ENCODE results near the gene MZT2B.
"Not testable (repeated sequence)": the region's sequence is repeated elsewhere in the genome, so short reads cannot be mapped to it uniquely, and the experiment has no call there.

MZT2B gene

DNA sequence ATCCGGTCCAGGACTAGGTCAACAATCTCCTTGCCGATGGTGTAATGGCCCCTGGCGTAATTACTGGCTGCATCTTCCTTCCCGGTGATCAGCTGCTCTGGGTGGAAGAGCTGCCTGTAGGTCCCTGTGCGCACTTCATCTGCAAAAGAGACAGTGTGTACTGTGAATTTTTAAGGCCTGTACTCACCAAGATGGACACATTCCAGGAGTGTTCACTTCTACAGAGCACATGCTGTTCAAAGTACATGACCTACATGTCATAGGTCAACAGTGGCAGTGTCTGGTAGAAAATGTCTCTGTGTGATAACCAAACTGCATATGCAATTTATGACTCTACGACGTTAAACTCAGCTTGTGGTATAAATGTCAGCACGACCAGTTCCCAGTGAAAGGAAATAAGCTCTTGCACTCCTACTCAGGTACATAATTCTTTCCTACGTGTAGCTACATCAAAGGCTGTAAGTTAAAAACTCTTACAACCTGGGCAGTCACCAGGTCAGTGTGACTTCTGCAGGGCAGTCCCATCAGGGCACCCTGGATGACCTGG is 13.1 kb downstream of the MZT2B start:
- H3K27ac ChIP-seq (ENCODE audit: low read depth, low read length); H3K4me1 ChIP-seq (ENCODE audit: control insufficient read depth, insufficient read depth, low read length, unreplicated experiment); H3K79me2 ChIP-seq (ENCODE audit: control insufficient read depth, insufficient read depth, low read length, unreplicated experiment); H2AFZ ChIP-seq (ENCODE audit: low read length, unreplicated experiment); H3K36me3 ChIP-seq (ENCODE audit: insufficient read depth, low read length); H3K27me3 ChIP-seq (ENCODE audit: insufficient read depth, low read length); H3K4me3 ChIP-seq (ENCODE audit: low read depth, low read length): not testable (repeated sequence)

- not testable (repeated sequence) for H3K4me3 ChIP-seq (ENCODE audit: low read depth, low read length); H3K4me1 ChIP-seq (ENCODE audit: control insufficient read depth, insufficient read depth, low read length, unreplicated experiment); H3K27ac ChIP-seq (ENCODE audit: low read depth, low read length); H2AFZ ChIP-seq (ENCODE audit: low read length, unreplicated experiment); H3K36me3 ChIP-seq (ENCODE audit: insufficient read depth, low read length); H3K79me2 ChIP-seq (ENCODE audit: control insufficient read depth, insufficient read depth, low read length, unreplicated experiment); H3K27me3 ChIP-seq (ENCODE audit: insufficient read depth, low read length)
Observed at GRCh38 chr2:130196052-130196451, 14.0 kb downstream of the MZT2B start.

GRCh38 chr2:130198343-130198742 is 16.3 kb downstream of the MZT2B start, which contains the start of gene TUBA3E:
TSS of gene TUBA3E (minus strand) at chr2:130198439. CDS start at chr2:130198360, 79 bp downstream.
- H3K4me3 ChIP-seq (ENCODE audit: low read depth, low read length): no peak within 1 kb of the TSS
- no peaks in the 10 kb centered on the region for H3K4me1 ChIP-seq (ENCODE audit: control insufficient read depth, insufficient read depth, low read length, unreplicated experiment)
- H3K79me2 ChIP-seq (ENCODE audit: control insufficient read depth, insufficient read depth, low read length, unreplicated experiment): no peaks in the 10 kb centered on the region
- no peaks in the 10 kb centered on the region for H3K36me3 ChIP-seq (ENCODE audit: insufficient read depth, low read length)
- no peaks in the 10 kb centered on the region for H3K27me3 ChIP-seq (ENCODE audit: insufficient read depth, low read length)
- no peak within 1 kb of the TSS for H2AFZ ChIP-seq (ENCODE audit: low read length, unreplicated experiment)
- H3K27ac ChIP-seq (ENCODE audit: low read depth, low read length): no peak within 1 kb of the TSS

- H3K27me3 ChIP-seq (ENCODE audit: insufficient read depth, low read length); H3K4me3 ChIP-seq (ENCODE audit: low read depth, low read length); H3K36me3 ChIP-seq (ENCODE audit: insufficient read depth, low read length): not testable (repeated sequence)
Observed at GRCh38 chr2:130202518-130202917, 20.5 kb downstream of the MZT2B start.

GRCh38 chr2:130203150-130203549 is 21.1 kb downstream of the MZT2B start:
- not testable (repeated sequence) for H3K27me3 ChIP-seq (ENCODE audit: insufficient read depth, low read length); H3K36me3 ChIP-seq (ENCODE audit: insufficient read depth, low read length); H3K79me2 ChIP-seq (ENCODE audit: control insufficient read depth, insufficient read depth, low read length, unreplicated experiment); H3K27ac ChIP-seq (ENCODE audit: low read depth, low read length); H3K4me1 ChIP-seq (ENCODE audit: control insufficient read depth, insufficient read depth, low read length, unreplicated experiment); H3K4me3 ChIP-seq (ENCODE audit: low read depth, low read length); H2AFZ ChIP-seq (ENCODE audit: low read length, unreplicated experiment)

More at GRCh38 chr2:130202518-130202917, 20.5 kb downstream of the MZT2B start:
- H3K79me2 ChIP-seq (ENCODE audit: control insufficient read depth, insufficient read depth, low read length, unreplicated experiment); H2AFZ ChIP-seq (ENCODE audit: low read length, unreplicated experiment); H3K27ac ChIP-seq (ENCODE audit: low read depth, low read length); H3K4me1 ChIP-seq (ENCODE audit: control insufficient read depth, insufficient read depth, low read length, unreplicated experiment): not testable (repeated sequence)

DNA sequence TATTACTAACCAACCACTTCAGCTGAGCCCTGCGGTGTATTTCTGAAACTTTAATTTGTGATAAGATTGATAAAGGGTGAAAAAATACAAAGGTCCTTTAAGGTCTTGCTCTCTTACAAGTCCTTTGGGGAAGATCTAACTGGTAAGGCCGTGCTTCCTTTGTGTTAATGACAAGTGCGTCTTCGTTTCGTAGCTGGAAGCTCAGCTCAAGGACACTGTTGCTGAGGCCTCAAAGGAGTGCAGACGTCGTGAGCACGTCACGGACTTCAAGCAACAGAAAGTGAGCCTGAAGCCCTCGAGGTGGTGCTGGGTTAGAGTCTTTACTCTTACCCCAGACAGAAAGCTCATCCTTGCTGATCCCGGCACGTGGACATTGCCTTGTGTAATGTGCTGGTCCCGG is 25.0 kb downstream of the MZT2B start:
- H3K36me3 ChIP-seq (ENCODE audit: insufficient read depth, low read length); H3K27ac ChIP-seq (ENCODE audit: low read depth, low read length); H3K79me2 ChIP-seq (ENCODE audit: control insufficient read depth, insufficient read depth, low read length, unreplicated experiment); H3K4me1 ChIP-seq (ENCODE audit: control insufficient read depth, insufficient read depth, low read length, unreplicated experiment); H3K4me3 ChIP-seq (ENCODE audit: low read depth, low read length); H2AFZ ChIP-seq (ENCODE audit: low read length, unreplicated experiment): not testable (repeated sequence)
- H3K27me3 ChIP-seq (ENCODE audit: insufficient read depth, low read length): peaks cover 13% of the 10 kb centered on the region; the same call in 1 of the 2 replicates

GRCh38 chr2:130219147-130219546 is 37.1 kb downstream of the MZT2B start:
- not testable (repeated sequence) for H2AFZ ChIP-seq (ENCODE audit: low read length, unreplicated experiment); H3K79me2 ChIP-seq (ENCODE audit: control insufficient read depth, insufficient read depth, low read length, unreplicated experiment); H3K4me3 ChIP-seq (ENCODE audit: low read depth, low read length); H3K27ac ChIP-seq (ENCODE audit: low read depth, low read length); H3K4me1 ChIP-seq (ENCODE audit: control insufficient read depth, insufficient read depth, low read length, unreplicated experiment); H3K36me3 ChIP-seq (ENCODE audit: insufficient read depth, low read length)
- H3K27me3 ChIP-seq (ENCODE audit: insufficient read depth, low read length): peaks cover 22% of the 10 kb centered on the region

DNA sequence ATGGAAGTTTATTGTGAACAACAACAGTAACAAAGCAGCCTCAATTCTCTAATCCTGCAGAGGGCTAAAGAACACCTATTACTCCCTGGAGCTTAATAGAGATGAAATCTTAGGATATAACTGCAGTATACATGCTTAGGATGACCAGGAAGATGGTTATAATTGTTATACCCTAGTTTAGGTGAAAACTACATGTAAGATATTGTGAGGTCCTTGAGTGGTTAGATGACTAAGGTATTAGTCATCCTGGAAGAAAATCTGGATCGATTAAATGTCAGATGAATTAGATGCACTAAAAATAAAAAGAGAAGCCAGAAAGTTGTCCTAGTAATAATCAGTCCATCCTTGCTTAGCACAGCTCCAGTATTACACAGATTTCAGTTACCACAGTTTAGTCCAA is 38.4 kb downstream of the MZT2B start:
- H2AFZ ChIP-seq (ENCODE audit: low read length, unreplicated experiment); H3K79me2 ChIP-seq (ENCODE audit: control insufficient read depth, insufficient read depth, low read length, unreplicated experiment); H3K4me3 ChIP-seq (ENCODE audit: low read depth, low read length); H3K4me1 ChIP-seq (ENCODE audit: control insufficient read depth, insufficient read depth, low read length, unreplicated experiment); H3K27ac ChIP-seq (ENCODE audit: low read depth, low read length); H3K36me3 ChIP-seq (ENCODE audit: insufficient read depth, low read length): not testable (repeated sequence)
- peaks cover 20% of the 10 kb centered on the region; the same call in 1 of the 2 replicates for H3K27me3 ChIP-seq (ENCODE audit: insufficient read depth, low read length)

GRCh38 chr2:130222523-130222922 is 40.5 kb downstream of the MZT2B start:
- not testable (repeated sequence) for H3K36me3 ChIP-seq (ENCODE audit: insufficient read depth, low read length); H3K4me1 ChIP-seq (ENCODE audit: control insufficient read depth, insufficient read depth, low read length, unreplicated experiment); H3K79me2 ChIP-seq (ENCODE audit: control insufficient read depth, insufficient read depth, low read length, unreplicated experiment); H3K4me3 ChIP-seq (ENCODE audit: low read depth, low read length); H2AFZ ChIP-seq (ENCODE audit: low read length, unreplicated experiment); H3K27ac ChIP-seq (ENCODE audit: low read depth, low read length)
- peaks cover 12% of the 10 kb centered on the region; the same call in 1 of the 2 replicates for H3K27me3 ChIP-seq (ENCODE audit: insufficient read depth, low read length)

DNA sequence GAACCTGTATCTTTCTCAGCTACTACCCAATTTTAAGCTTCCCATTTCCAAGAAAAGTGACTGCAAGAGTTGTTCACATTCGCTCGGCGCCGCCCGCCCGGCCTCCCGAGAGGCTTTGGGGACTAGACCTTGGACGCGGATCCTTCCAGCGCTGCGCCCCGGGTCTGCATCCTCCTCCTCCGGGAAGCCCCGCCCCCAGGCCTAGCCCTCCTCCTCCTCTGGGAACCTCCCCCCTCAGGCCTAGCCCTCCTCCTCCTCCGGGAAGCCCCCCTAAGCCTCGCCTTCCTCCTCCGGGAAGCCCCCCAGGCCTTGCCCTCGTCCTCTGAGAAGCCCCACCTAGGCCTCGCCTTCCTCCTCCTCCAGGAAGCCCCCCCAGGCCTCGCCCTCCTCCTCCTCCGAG is 45.9 kb downstream of the MZT2B start:
- H3K27ac ChIP-seq (ENCODE audit: low read depth, low read length); H3K4me1 ChIP-seq (ENCODE audit: control insufficient read depth, insufficient read depth, low read length, unreplicated experiment); H3K27me3 ChIP-seq (ENCODE audit: insufficient read depth, low read length); H3K36me3 ChIP-seq (ENCODE audit: insufficient read depth, low read length); H2AFZ ChIP-seq (ENCODE audit: low read length, unreplicated experiment); H3K79me2 ChIP-seq (ENCODE audit: control insufficient read depth, insufficient read depth, low read length, unreplicated experiment); H3K4me3 ChIP-seq (ENCODE audit: low read depth, low read length): not testable (repeated sequence)

DNA sequence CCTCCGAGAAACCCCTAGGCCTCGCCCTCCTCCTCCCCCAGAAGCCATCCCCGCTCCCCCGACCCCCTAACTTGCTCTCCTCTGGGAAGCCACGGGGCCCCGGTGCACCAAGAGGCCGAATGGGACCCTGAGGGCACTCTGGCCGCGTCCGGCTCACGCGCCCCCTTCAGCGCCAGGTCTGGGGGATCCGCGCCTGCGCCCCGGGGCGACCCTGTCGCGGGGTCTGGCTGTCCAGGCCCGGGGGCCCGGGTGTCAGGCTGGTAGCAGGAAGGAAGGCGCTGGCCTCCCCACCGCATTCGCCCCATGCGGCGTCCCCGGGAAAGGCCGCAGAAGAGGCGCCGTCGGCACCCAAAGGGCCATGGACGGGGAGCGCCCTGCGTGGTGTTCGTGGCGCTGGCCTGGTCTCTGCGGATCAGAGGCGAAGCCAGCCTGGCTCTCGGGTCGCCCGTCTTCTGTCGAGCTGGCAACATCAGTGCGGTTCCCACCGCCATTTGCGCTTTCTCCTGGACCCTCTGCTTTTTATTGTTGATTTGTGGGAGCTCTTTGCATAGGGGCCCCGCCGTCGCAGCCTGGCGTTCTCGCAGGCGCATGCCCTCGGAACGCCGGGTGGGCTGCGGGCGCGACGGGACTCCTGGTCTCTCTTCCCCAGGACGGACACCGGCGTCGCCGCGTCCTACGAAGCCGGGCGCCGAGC is 46.6 kb downstream of the MZT2B start:
- H3K79me2 ChIP-seq (ENCODE audit: control insufficient read depth, insufficient read depth, low read length, unreplicated experiment); H3K36me3 ChIP-seq (ENCODE audit: insufficient read depth, low read length); H3K4me3 ChIP-seq (ENCODE audit: low read depth, low read length); H3K4me1 ChIP-seq (ENCODE audit: control insufficient read depth, insufficient read depth, low read length, unreplicated experiment); H3K27ac ChIP-seq (ENCODE audit: low read depth, low read length); H2AFZ ChIP-seq (ENCODE audit: low read length, unreplicated experiment); H3K27me3 ChIP-seq (ENCODE audit: insufficient read depth, low read length): not testable (repeated sequence)
